ENCODE results near the gene NR1I3.

Gene NR1I3

DNA sequence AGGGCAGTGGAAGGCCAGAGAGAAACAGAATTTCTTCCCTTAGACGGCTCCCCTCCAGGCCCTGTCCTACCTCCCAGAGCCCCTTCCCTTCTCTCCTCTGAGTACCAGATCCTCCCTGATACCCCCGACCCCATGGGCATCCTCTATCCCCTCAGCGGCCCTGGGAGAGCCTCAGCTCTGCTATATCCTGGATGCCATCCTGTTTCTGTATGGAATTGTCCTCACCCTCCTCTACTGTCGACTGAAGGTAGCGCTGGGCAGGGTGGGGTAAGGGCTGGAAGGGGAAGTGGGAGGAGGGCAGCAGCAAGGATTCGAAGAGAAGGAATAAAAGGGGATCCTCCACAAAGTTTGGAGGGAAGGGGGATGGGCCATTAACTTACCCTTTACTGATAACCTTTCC, 20.2 kb downstream of the NR1I3 start:
- DNase-seq, result no peak

DNA sequence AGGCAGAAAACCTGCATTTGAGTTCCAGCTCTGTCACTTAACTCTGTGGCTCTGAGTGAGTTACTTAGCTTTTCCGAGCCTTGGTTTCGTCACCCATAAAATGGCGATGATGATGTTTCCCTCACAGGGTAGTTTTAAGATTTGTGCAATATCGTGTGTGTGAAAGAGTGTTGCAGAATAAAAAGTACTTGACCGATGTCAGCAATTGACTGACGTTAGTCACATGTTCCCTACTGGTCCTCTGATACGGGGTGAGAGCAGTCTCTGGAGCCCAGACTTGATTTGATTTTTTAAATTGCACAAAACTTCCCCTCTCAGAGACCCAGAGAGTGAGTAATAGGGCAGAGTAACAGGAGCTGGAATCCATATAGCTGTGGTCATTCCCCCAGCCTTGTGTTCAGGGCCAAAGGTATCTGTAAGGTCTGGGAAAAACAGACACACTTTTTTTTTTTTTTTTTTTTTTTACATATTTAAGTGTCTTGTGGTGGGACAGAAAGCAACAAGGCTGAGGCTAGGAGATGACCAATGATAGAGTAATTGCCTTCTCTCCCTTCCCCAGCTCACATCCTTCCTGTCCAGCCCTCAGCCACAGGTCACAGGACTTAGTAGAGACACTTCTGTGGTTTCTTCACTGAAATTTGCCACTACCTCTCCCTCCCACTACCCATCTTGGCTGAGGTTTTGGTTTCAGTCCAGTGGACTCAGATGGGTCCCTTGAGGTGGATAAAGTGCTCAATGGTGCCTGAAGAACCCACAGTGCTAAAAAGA, 20.9 kb downstream of the NR1I3 start:
- DNase-seq, result no peak

DNA sequence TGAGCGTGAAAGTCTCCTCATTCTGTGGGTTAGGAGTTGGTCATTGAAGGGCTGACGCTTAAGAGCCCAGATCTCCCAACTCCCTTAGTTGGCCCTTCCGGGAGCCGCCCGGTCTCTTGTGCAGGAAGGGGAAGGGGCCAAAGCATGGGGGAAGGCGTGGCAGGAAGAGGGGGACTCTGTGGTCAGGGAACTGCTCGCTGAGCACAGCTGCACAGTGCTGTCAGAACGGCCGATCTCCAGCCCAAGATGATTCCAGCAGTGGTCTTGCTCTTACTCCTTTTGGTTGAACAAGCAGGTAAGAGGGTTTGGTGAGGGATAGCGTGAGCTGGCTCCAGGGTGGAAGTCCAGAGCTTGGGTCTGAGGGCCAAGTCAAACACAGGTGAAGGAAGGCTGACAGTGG, 22.9 kb downstream of the NR1I3 start, which contains the start of gene FCER1G:
FCER1G (plus strand) TSS at position 220 of the 400 bp plus-strand sequence; CDS start at position 247, 27 bp downstream.
- no peak for DNase-seq

DNA sequence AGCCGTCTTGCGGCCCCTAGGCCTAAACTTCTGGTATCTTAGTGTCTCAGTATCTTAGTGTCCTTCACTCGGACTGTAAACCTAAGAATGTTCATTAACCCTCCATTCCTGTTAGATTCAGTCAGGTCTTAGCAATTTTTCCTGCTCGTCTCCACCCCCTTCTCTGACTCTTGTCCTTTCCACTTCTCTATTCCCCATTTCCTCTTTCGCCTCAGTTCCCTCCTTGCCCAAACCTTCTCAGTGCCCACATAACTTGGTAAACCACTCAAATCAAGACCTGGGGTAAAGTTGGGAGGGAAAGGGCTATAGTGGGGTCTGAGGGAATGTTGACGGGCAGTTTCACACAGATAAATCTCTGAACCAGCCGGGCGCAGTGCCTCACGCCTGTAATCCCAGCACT, 23.6 kb downstream of the NR1I3 start:
- no peak for DNase-seq

GRCh38 chr1:161209790-161210409, 28.1 kb downstream of the NR1I3 start:
- DNase-seq, result peak; percentile 76

DNA sequence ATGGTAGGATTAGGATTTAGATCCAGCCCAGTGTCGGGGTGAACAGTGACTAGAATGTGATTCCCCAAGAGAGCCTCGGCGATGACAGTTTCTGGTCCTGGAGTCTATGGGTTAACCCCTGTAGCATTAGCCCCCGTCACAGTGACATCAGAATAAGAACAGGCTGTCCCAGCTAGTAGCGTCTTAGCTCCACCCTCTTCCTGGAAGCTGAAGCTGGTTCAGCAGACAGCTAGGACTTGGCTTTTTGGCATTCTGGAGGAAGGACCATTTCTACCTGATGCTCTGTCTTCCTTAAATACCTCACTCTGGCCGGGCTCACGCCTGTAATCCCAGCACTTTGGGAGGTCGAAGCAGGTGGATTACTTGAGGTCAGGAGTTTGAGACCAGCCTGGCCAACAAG, 30.8 kb downstream of the NR1I3 start:
- no peak for DNase-seq

DNA sequence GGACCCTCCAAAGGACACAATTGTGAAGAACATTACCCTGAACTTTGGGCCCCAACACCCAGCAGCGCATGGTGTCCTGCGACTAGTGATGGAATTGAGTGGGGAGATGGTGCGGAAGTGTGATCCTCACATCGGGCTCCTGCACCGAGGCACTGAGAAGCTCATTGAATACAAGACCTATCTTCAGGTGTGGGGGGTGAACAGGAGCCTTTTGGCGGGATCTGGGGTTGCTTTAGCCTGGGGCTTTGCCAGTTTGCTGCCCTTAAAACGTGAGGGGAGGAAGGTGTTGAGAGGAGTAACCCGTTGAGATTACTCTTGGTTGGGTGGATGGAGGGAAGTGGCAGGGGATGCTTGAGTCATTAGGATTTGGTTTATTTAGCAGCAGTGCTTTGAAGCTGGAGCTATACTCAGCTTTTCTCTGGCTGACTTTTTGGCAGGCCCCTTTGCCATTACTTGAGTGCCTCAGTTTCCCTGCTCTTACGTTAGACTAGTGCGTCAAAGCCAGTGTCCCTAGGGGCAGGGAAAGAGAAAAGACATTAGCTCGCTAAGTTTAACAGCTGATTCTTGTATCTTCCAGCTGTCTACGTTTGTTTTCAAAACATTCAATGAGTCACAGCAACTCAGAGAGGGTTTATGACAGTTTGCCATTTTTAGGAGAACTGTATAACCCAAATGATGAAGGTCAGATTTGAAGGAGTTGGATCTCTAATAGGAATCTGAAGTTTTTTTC, 31.4 kb downstream of the NR1I3 start:
- DNase-seq, result no peak

GRCh38 chr1:161201836-161202712, 35.9 kb downstream of the NR1I3 start, which contains the start of gene NDUFS2:
Gene NDUFS2 (plus strand): TSS chr1:161202367. CDS start chr1:161202386, 19 bp downstream.
- peak; percentile 97 for DNase-seq

DNA sequence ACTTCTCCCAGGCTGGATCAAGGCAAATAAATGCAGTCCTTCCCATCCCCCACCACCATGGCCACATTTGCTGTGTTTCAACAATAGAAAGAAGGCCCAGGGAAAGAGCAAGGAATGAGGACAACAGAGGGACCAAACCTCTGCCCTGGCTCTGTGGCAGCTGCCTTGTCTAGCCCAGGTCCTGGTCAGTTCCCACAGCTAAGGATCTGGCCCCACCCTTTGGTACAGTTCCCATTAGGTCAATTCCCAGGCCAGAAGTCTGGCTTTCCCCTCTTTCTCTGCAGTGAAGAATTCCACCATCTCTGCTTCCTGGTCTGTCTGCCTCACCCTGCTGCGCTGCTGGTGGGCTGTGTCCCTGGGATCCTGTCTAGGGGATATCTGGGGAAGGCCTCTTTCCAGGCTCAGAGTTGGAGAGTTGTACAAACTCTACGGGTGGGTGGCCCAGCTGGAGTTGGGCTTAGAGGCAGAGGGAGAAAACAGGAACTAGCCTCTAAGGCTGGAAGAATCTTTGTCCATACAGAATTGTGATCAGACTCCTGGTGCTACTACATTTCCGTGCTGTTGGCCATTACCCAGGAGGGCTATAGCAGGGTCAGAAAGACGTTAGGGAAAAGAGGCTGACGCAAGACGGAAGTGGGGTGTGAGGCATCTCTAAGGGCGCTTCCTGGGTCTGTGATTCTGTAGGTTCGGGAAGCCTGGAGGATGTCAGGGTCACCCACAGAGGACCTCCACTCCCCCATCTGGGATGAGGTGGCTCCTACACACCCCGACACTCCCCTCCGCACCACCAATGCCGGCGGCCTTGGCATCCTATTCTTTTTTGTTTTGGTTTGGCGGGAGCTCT, 36.8 kb downstream of the NR1I3 start:
- no peak for DNase-seq

GRCh38 chr1:161200421-161200991, 37.5 kb downstream of the NR1I3 start:
- DNase-seq, result no peak

DNA sequence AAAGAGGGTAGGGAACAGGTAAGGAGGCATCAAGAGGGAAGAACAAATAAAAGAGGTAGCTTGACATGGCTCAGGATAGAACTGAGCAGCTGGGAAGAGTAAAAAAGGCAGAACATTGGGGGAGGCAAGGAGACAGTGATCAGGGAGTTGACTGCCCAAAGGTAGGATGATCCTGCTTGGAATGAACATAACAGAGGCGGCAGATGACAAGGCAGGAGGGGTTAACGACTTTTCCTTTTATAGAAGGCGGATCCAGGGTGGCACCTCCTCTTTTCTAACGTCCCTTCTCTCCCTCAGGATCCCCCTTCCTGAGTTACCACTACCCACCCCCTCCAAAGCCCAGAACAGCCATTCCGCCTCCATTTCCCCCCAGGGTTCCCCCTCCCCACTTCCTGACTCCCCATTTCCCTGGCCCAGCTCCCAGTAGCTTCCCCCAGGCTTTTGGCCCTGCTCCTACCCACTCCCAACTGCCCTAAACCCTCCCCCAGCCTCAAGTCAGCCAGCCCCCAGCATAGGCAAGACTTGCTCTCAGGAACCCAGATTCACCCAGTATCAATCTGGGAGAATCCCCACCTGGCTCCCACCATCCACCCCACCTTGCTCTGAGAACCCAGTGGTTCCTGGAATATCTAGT, 38.4 kb downstream of the NR1I3 start:
- no peak for DNase-seq

DNA sequence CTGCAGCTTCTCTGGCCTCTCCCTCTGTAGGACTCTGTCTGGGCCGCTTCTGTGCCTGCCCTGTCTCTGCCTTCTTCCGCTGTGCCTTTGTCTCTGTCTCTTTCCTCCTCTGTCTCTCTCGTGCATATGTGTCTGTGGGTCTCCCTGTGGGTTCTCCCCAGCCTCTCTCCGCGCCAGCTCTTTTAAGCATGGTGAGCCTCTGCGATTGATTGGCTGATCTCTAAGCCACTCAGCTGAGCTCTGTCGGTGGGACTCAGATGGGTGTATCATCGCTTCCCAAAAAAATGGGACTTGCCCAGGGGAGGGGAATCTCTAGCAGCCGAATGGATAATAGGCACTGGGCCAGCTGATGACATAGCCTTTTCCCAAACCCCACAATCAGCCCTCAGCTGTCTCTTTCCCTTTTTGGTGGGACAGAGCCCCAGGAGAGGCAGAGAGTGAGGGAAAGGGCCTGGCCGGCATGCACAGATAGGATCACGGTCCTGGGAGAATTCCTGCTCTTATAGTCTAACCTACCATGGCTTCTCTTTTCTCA, 39.0 kb downstream of the NR1I3 start, which contains the start of gene ADAMTS4:
ADAMTS4 (minus strand) TSS at position 158 of the 535 bp plus-strand sequence. CDS start 427 bp downstream, outside the sequence.
- DNase-seq, result no peak

- no peak for DNase-seq
These were observed 39.7 kb downstream of the NR1I3 start for GRCh38 chr1:161198194-161198896.

DNA sequence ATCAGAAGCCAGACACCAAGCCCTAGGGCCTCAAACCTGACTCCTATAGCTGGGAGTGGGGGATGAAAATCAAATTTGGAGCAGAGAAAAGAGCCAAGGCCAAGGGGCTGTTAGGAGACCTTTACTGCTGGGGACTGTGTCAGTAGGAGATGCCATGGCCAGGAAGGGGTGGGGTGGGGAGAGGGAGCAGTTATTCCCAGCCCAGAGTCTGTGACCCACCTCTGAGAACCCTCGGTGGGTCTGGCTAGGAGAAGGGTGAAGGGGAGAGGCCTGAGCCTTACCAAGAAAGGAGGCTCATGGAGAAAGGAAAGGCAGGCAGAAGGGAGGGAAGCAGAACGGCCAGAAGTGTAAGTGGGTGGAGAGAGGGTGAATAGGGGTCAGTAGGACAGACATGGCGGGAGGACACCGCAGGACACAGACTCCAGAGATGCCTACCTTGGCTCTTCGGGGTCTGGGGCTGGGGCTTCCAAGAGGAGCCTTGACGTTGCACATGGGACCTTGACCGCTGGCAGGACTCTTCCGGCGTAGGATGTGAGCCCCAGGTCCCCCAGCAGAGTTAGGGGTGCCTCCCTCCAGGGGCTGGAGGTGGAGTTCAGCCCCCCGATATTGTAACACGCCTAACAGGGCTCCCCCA, 40.3 kb downstream of the NR1I3 start:
- DNase-seq, result no peak

GRCh38 chr1:161196521-161197451, 41.2 kb downstream of the NR1I3 start:
- no peak for DNase-seq

GRCh38 chr1:161196111-161196510, 41.9 kb downstream of the NR1I3 start:
- DNase-seq, result no peak

GRCh38 chr1:161195171-161195570, 42.8 kb downstream of the NR1I3 start:
- no peak for DNase-seq
